HCT116 (cell line): ENCODE results near the gene ADAM23.

Source experiments
- CEBPB ChIP-seq: IDR thresholded peaks from 2 replicates; pipeline ENCODE4 v1.6.1; 2012; ENCODE audit warnings: low read depth
- CTCF ChIP-seq, 3 experiments: fragments of 200-600 bp in 1 of 3; sonication (generic) in 1 of 3; IDR thresholded peaks in 2 of 3; conservative IDR thresholded peaks in 1 of 3; 2 replicates each; pipeline ENCODE4 v1.5.1; 2012 to 2017; ENCODE audit warnings: low read depth in 2 of 3, low read length in 2 of 3, antibody characterized with exemption in 1 of 3, borderline replicate concordance in 1 of 3, control low read depth in 1 of 3, mild to moderate bottlenecking in 1 of 3, mixed read lengths in 1 of 3, mixed run types in 1 of 3, moderate library complexity in 1 of 3; ENCODE audit not compliant: insufficient read depth in 1 of 3
- POLR2A ChIP-seq: IDR thresholded peaks from 2 replicates; pipeline ENCODE4 v1.7.0; 2011; ENCODE audit warnings: borderline replicate concordance; ENCODE audit not compliant: insufficient read depth, insufficient read length; ENCODE audit errors: extremely low read depth
- POLR2AphosphoS5 ChIP-seq: IDR thresholded peaks from 2 replicates; pipeline ENCODE4 v1.6.1; 2011; ENCODE audit warnings: mild to moderate bottlenecking, low read depth, low read length, moderate library complexity

DNA sequence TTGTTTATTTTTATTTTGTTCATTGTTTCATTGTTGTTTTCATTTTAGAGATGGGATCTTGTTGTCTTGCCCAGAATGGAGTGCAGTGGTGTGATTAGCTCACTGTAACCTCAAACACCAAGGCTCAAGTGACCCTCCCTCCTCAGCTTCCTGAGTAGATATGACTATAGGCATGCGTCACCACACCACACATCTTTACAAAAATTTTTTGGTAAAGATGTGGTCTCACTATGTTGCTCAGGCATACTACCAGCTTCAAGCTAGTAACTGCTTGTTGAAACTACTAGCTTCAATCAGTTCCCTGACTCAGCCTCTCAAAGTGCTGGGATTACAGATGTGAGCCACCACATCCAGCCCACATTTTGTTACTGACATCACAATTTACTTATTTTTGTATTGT, 213.8 kb downstream of the ADAM23 start:
- TF ChIP-seq POLR2A (no peak), CTCF (IDR thresholded peaks at IDR 0.05 in 2 of 3, conservative IDR thresholded peaks at IDR 0.05 in 1 of 3; ENCODE audit: borderline replicate concordance in 1 of 3, insufficient read depth in 1 of 3, low read depth in 2 of 3, low read length in 2 of 3) (no peak), CEBPB (no peak), POLR2AphosphoS5 (no peak)
